HG02642 (cell line): ENCODE measurements around the gene DHRS9.
"Not testable (repeated sequence)": the region's sequence is repeated elsewhere in the genome, so short reads cannot be mapped to it uniquely, and the experiment has no call there.

ENCODE experiments used
- ATAC-seq: cut with Tn5 transposase; IDR thresholded peaks from one replicate; pipeline ENCODE4 v1.9.1; 2021; ENCODE audit warnings: mild to moderate bottlenecking; ENCODE audit not compliant: unreplicated experiment, poor library complexity

The DHRS9 gene

DNA sequence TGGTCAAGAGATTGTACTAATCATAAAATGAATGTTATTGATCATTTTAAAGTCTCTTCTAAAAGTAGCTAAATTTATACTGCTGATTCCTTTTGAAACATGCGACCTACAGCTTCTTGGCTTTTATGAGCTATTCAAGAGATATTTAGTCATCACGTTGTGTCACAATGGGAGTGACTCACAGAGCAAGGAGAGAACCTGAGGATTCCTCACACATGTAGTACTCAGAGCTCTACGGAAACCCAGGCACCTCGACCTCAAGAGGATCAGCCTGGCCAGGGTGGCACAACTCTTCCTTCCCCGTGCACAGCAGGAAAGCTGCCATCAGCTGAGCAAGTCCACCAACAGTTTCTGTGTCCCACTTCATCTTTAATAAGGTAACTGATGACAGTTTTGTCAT lies at the start of gene DHRS9:
TSS of gene DHRS9 (plus strand) at position 223 of the 400 bp plus-strand sequence. CDS start 12,019 bp downstream, outside the sequence.
- no peak for ATAC-seq

DNA sequence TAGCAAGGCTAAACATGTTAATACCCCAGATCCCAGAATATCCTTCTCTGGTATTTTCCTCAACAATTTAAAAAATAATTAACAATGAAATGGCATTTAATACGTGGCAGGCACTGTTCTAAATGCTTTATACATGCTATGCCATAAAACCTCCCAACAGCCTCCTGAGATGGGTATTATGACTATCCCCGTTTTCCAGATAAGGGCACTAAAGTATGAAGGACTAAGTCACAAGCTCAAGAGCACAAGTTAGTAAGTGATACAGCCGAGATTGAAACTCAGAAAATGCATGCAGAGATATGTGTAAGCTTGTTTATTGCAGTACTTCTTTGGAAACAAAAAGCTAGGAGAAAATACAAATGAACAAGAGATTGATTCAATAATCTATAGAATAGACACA lies 46.2 kb upstream of the DHRS9 start:
- no peak for ATAC-seq

GRCh38 chr2:169026056-169026455 lies 43.3 kb upstream of the DHRS9 start:
- ATAC-seq: no peak

DNA sequence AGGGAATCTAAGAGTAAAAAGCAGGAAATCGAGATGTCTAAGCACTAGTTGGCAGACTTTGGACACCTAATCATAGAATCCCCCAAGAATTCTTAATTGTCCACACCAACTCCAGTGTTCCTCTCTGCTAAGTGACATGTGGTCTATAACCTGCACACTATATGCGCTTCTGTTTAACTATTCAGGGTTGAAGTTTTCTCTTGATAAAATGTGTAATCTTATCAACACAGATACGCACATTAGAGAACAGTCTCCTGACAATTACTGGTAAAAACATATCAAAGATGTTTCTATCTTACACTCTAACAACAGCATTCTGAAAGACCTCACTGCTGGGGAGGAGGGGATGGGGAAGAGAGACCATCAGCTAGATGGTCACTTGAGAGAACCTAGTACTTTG lies 42.1 kb upstream of the DHRS9 start:
- ATAC-seq: no peak

DNA sequence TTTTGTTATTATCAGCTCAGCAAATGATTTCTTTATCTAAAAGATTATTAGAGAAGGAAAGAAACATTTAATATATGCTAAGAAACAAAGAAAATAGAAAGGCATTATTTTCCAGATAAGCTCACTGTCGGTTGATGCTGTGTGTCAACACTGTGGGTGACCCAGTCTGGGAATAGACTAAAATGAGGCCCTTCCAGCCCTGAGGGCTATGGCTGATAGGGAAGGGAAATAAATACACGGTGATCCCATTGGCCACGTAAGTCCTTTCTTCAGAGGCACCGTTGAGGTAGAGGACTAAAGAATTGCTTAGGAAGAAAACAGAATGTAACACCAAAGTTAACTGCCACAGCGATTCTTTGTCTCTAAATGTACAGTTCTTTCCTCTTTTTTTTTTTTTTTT lies 40.0 kb upstream of the DHRS9 start:
- ATAC-seq: no peak

DNA sequence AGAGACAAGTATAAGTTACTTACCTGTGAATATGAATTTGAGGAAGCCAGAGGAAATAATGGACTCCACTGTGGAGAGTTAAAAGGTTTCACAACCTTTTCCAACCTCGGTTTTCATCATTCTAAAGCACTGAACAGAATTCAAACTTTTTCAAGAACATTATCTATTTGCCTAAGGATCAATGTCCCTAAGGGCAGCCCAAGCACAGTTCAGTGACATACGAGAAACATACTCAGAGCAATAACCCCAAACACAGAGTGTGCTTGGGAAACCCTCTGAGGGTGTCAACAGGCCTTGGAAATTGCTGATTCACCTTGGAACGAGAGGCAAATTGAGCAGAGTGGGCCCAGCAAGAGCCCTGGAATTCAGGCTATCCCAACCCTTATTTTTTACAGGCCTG lies 38.2 kb upstream of the DHRS9 start, which contains the start of gene ABCB11:
TSS of gene ABCB11 (minus strand) at position 123 of the 400 bp plus-strand sequence. CDS start 13,199 bp downstream, outside the sequence.
- ATAC-seq: no peak

GRCh38 chr2:169034256-169034655 lies 35.1 kb upstream of the DHRS9 start:
- ATAC-seq: no peak

DNA sequence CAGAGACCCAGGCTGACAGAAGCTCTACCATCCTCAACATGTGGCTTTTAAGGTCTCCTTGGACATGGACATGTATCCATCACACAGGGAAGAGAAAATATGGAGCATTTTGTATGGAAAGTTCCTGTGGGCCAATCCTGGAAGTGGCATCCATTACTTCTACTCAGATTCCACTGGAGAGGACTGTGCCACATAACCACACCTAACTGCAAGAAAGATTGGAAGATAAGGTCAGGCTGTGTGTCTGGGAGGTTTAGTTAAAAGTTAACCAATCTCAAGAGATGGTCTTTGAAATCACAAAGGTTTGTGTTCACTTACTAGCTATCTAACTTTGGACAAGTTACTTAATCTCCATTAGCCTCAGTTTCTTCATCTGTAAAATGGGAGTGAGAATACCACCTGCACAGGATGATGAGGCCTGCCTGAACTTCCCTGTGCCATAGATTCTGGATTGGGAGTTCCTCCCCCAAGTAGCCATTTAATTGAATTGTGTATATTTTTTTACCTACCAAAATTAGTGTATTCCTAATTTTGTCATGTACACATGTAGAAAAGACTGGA lies 34.3 kb upstream of the DHRS9 start:
- ATAC-seq: no peak

GRCh38 chr2:169035887-169036286 lies 33.5 kb upstream of the DHRS9 start:
- ATAC-seq: no peak

DNA sequence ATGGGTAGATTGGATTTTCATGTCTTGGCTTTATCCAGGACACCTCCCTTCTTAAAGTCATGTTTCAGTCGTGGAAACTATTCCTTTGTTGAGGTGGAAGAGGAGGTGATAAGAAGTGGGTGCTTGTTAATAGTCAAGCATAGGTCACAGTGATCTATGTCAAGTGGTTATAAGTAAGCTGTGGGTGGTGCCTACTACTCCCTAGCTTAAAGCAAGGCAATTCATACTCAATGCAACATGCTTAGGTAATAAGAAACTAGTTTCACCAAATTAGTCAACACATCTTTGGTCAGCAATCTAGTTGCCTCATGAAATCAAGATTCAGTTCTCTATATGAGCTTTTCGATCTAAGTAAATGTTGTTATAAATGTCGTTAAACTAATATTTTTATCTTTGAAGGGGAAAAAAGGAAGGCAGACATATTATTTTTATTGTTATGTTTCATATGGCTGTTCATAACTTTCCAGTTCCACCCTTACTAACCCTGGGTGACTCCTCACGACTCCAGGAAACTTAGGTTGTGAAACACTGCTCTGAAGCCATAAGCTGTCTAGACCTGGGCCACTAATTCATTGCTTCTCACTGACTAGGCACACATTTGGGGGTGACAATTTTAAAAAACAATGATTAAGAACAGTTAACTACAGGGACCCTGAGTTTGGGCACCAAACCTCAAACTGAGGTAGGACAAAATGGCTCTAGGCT lies 32.5 kb upstream of the DHRS9 start:
- peak; percentile 59 for ATAC-seq

GRCh38 chr2:169038338-169038757 lies 31.0 kb upstream of the DHRS9 start:
- peak; percentile 64 for ATAC-seq

DNA sequence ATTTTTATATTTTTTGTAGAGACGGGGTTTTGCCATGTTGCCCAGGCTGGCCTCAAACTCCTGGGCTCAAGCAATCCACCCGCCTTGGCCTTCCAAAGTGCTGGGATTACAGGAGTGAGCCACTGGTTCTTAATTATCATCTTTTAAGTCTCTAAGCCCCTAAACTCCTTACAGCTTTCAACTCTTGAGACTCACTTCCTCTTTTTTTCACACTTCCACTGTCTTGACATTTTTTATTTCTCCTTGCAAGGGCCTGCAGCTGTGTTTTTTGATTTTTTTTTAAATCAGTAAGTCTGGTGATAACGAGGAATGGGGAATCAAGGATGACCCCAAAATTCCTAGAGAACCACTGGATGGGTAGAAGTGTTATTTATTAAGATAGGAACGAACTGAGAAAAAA lies 29.7 kb upstream of the DHRS9 start:
- ATAC-seq: no peak

- no peak for ATAC-seq
These were observed 27.8 kb upstream of the DHRS9 start for GRCh38 chr2:169041594-169041993.

DNA sequence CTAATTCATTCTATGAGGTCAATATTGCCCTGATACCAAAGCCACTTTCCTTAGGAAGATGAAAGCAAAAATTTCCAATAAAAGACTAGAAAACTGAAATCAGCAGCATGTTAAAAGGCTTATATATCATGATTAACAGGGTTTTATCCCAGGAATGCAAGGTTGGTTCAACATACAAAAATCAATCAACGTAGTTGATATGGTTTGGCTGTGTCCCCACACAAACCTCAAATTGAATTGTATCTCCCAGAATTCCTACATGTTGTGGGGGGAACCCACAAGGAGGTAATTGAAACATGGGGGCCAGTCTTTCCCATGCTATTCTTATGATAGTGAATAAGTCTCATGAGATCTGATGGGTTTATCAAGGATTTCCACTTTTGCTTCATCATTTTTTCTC lies 26.5 kb upstream of the DHRS9 start:
- no peak for ATAC-seq

DNA sequence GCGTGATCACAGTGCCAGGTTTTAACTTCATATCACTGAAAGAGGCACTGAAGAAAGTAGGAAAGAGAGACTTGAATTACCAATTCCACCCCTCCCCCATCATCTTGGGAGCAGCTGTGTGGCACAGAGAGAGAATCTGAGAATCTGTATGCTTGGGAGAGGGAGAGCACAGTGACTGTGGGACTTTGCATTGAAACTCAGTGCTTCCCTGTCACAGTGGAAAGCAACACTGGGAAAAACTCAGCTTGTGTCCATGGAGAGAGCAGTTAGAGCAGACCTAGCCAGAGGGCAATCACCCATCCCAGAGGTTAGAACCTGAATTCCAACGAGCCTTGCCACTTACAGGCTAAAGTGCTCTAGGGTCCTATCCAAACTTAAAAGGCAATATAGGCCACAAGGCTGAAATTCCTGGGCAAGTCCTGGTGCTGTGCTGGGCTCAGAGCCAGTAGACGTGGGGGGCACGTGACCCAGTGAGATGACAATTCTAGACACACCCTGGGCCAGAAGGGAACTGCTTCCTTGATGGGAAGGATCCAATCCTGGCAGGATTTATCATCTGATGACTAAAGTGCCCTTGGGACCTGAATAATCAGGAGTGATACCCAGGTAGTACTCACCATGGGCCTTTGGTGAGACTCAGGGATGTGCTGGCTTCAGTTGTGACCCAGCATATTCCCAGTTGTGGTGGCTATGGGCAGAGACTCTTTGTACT lies 22.8 kb upstream of the DHRS9 start:
- ATAC-seq: no peak

DNA sequence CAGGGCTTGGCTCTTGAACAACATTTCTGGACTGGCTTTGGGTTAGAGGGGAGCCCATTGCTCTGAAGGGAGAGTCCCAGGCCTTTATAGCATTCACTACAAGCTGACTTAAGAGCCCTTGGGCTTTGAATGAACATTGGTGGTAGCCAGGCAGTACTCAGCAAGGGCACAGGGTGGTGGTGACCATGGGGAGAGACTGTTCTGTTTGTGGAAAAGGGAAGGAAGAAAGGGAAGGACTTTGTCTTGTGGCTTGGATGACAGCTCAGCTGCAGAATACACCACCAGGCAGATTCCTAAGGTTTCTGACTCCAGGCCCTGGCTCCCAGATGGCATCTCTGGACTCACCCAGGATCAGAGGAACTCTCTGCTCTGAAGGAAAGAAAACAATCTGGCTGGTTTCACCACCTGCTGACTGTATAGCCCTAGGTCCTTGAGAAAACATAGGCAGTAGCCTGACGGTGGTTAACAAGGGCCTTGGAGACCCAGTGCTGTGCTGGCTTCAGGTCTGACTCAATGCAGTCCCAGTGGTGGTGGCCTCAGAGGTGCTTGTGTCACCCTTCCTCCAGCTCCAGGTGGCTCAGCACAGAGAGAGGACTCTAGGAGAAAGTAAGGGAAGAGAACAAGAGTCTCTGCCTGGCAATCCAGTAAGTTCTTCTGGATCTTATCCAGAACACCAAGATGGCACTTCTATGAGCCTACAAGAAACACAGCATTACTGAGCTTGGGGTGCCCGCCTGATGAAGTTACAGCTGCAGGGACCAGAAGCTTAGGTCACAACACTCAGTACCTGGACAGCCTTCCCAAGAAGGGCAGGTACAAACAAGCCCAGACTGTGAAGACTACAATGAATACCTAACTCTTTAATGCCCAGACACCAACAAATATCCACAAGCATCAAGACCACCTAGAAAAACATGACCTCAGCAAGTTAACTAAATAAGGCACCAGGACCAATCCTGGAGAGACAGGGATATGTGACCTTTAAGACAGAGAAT lies 21.8 kb upstream of the DHRS9 start:
- no peak for ATAC-seq

DNA sequence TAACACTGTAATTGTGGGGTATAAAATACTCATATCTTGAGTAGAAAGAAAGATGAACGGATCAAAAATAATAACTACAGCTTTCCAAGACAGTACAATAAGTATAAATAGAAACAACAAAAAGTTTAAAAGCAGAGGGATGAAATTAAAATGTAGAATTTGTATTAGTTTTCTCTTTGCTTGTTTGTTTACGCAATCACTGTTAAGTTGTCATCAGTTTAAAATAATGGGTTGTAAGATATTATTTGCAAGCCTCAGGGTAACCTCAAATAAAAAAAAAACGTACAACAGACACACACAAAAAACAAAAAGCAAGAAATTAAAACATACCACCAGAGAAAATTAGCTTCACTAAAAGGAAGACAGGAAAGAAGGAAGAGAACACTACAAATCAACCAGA lies 20.2 kb upstream of the DHRS9 start:
- no peak for ATAC-seq

GRCh38 chr2:169050476-169051240 lies 18.7 kb upstream of the DHRS9 start:
- ATAC-seq: no peak

GRCh38 chr2:169054575-169054974 lies 14.8 kb upstream of the DHRS9 start:
- not testable (repeated sequence) for ATAC-seq

GRCh38 chr2:169064199-169064598 lies 5.2 kb upstream of the DHRS9 start:
- not testable (repeated sequence) for ATAC-seq
